H7 (cell line): ENCODE measurements around the gene DUSP8. TPM values are rescaled to one million over a fixed set of nuclear protein-coding genes. Genes with fewer than 3 reads are reported as not detected.

Experiments
- DNase-seq: peaks from one replicate; pipeline ENCODE4 v3.0.0; 2012
- H3K27me3 ChIP-seq: 2 replicates; pipeline ENCODE4 v1.6.0; 2011; ENCODE audit warnings: mild to moderate bottlenecking, low read length; ENCODE audit not compliant: control insufficient read depth, insufficient read depth
- H3K36me3 ChIP-seq: replicated peaks from 2 replicates; pipeline ENCODE4 v1.5.1; 2011; ENCODE audit warnings: low read length; ENCODE audit not compliant: control insufficient read depth, insufficient read depth
- H3K4me3 ChIP-seq: 2 replicates; pipeline ENCODE4 v1.5.1; 2011; ENCODE audit warnings: low read depth, mild to moderate bottlenecking, control low read depth, low read length, moderate library complexity; ENCODE audit not compliant: insufficient read depth
- total RNA-seq: library from RNA; depleted of rRNA; stranded (reverse); fragments of >200 nt; shearing (Covaris generic); gene quantifications from 2 replicates; pipeline ENCODE4 v1.2.3, GENCODE V29; 2014

Gene DUSP8
- total RNA-seq, 1 experiment from 2014 or later = 1.7 TPM

DNA sequence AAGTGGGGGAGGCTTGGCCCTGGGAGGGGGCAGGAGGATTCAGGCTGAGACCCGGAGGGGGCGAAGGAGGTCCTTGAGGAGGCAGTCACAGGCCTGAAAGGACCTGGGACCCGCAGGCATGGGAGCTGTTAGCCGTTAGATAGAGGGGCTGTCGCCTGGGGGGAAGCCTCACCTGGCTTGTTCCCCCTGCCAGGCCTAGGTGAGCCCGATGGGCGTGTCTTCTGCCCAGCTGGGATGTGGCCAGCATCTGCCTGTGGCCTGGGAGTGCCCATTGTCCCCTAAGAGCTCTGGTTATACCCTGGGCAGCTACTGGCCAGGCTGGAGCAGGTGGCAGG is 1.8 kb upstream of the DUSP8 start:
- H3K36me3 ChIP-seq = no peaks in the 10 kb centered on the region
- H3K4me3 ChIP-seq = peak overlapping the region; percentile 10; the same call in 1 of the 2 replicates
- DNase-seq = peak; percentile 83
- peaks cover 43% of the 10 kb centered on the region for H3K27me3 ChIP-seq

DNA sequence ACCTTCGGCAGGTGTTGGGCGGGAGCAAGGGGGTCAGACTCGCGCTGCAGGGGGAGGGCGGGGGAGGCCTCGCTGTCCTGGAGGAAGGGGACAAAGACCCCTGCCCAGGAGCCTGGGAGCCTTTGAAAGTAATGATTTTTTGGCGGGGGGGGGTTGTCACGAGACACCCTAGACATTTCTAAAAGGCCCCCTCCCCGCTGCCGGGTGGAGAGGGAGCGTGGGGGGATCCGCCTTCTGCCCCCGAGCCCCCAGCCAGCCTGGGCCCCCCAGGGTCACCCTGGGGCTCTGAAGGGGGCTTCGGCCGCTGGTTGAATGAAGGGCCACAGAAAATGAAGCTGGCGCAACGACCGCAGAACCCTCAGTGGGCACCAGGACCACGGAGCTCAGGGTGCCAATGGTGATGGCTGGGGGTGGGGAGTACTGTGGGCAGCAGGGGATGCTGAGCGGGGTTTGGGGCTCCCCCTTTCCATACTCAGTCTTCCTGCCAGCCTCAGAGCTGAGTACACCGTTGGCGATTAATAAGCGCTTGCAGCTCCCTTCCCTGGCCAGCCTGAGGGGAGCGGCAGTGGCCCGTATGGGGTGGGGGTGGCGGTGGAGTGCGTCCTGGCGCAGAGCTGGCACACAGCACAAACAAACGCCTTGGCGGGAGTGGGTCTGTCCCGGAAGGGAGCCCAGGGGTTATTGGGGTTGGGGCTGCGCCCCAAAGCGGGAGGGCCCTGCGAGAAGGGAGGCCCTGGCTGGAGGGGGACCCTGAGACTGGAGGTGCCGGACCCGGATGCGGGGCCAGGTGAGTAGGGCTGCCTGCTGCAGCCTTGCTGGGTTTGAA is 1.2 kb upstream of the DUSP8 start:
- H3K27me3 ChIP-seq = peaks cover 43% of the 10 kb centered on the region
- H3K4me3 ChIP-seq = peak overlapping the region; percentile 46; the same call in 1 of the 2 replicates
- peak; percentile 79 for DNase-seq
- no peaks in the 10 kb centered on the region for H3K36me3 ChIP-seq

DNA sequence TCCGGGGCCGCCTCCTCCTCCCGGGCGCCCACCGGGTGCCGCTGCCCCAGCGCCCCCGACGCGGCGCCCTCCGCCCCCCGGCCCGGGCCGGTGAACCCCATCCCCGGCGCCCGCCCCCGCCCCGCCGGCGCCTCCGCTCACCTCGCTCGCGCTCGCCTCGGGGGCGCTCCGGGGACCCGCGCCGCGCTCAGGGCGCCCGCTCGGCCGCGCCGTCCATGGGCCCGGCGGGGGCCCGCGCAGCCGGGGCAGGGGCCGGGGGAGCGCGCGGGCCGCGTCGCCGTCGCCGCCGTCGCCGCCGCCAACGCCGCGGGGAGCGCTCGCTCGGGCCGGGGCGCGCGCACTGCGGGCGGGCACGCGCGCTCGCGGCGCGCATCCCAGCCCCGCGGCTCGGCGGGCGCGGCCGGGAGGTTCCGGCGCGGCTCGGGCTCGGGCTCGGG is 293 bp downstream of the DUSP8 start:
- DNase-seq = no peak
- Histone ChIP-seq H3K27me3 (peaks cover 43% of the 10 kb centered on the region), H3K36me3 (no peaks in the 10 kb centered on the region), H3K4me3 (peak overlapping the region; percentile 45)

DNA sequence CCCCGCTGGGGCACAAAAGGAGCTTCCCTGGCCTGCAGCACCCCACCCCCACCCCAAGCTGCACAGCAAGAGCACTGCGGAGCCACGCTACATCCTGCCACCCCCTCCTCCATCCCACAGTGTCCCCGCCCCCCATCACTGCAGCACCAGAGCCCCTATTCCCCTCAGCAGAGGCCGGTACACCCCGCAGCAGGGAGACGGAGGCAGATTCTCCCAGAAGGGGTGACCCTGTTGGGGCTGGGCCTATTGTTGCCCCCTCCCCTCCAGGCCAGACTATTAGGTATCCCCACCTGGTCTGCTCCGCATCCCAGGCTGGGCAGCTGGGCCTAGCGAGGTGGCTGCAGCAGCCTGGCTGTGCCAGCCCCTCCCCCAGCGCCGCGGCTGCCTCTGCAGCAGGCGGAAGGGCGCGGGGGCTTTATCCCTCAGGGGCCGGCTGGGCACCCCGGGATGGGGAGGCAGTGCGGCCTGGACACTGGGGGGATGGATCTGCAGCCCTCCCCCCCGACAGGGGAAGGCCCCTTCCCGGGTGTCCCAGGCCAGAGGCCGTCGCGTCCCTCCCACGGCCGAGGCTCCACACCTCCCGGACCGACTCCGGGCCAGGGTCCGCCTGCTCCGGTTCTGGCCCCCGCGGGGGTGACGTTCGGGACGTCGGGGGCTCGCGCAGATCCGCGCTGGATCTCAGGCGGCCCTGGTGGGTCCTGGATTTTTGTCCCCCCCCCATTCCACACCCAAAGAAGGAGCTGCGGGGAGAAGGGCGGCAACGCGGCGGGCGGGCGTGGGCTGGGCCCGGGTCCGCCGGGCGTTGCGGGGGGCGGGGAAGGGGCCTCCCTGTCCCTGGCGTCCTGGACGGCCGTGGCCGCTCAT is 943 bp downstream of the DUSP8 start:
- Histone ChIP-seq H3K36me3 (no peaks in the 10 kb centered on the region), H3K4me3 (peak overlapping the region; percentile 45), H3K27me3 (peaks cover 43% of the 10 kb centered on the region)
- DNase-seq = peak; percentile 88

DNA sequence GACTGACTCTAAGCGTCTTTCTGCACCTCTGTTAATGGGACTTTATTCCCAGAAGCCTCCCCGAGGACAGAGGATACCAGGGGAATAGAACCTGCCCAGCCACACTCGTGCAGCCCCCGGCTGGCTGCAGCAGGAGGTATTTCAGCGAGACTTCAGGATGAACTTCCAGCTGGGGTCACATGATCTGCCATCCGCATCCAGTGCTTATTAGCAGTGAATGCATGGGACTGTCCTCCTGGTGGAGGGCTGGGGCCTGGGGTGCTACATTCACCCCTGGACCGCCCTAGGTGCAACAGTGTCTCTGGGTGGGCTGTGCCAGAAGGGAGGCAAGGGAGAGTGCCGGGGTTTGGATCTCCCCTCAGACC is 1.6 kb downstream of the DUSP8 start:
- Histone ChIP-seq H3K27me3 (peaks cover 43% of the 10 kb centered on the region), H3K4me3 (no peak overlapping the region), H3K36me3 (no peaks in the 10 kb centered on the region)
- DNase-seq = no peak

DNA sequence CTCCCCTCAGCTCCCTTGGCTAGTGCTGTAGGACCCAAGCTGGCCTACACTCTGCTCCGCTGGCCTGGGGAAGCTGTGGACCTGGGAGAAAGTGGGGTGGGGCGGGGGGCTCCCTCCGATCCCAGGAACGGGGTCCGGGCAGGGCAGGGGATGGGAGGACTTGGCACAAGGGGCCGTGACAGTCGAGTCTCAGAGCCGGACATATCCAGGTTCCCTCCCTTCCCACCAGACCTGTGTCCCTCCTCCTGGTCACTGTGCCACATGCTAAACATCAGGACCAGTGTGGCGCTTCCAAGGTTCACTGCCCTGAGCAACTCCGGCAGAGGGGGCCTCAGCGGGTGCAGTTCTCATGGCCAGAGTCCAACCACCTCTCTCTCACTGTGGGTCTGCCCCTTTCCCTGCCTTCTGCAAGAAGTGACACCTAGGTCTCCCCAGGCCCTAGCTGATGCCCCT is 2.0 kb downstream of the DUSP8 start:
- Histone ChIP-seq H3K36me3 (no peaks in the 10 kb centered on the region), H3K4me3 (no peak overlapping the region), H3K27me3 (peaks cover 41% of the 10 kb centered on the region)
- DNase-seq = peak; percentile 37

DNA sequence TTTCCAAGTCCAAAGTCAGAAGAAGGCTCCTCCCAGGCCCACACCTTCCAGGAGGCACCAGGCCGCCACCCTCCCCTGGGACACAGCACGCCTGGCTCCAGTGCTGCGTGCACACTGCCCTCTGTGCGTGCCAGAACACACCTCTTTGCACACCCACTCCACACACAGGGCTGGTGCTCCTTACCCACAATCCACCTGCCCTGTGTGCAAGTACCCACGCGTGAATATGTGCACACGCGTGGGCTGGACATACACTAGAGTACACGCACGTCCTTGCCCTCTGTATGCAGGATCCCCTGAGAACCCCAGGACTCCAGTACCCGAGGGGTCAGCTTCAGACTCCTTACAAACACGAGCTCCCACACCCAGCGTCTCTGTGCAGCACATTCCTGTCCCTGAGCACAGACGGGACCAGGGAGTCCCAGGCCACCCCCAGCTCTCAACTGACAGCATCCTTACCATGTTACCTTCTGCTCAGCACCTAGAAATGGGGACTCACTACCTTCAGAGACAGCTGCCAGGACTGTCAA is 2.8 kb downstream of the DUSP8 start:
- Histone ChIP-seq H3K4me3 (no peak overlapping the region), H3K27me3 (peaks cover 35% of the 10 kb centered on the region), H3K36me3 (no peaks in the 10 kb centered on the region)
- DNase-seq = peak; percentile 32

DNA sequence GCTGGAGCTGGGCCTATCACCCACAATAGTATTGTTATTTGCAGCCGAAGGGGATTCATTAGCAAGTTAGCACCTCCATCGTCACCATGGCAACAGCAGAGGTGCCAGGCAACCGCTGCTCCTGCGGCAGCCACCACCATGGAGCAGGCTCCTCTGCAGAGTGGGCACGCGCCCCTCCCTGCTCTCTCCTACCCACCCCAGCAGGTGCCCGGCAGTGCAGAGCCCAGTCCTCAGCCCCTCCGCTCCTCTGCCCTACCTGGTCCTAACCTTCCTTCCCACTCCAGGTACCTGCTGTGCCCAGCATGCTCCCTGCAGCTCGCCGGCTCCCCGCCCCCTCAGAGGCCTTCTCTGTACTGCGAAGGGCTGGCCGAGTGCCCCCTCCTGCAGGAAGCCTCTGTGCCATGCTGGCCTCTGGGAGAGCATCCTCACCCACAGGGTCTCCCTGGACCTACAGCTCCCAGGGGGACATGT is 3.6 kb downstream of the DUSP8 start:
- H3K27me3 ChIP-seq = peaks cover 27% of the 10 kb centered on the region
- H3K4me3 ChIP-seq = no peak overlapping the region
- DNase-seq = peak; percentile 90
- H3K36me3 ChIP-seq = no peaks in the 10 kb centered on the region

DNA sequence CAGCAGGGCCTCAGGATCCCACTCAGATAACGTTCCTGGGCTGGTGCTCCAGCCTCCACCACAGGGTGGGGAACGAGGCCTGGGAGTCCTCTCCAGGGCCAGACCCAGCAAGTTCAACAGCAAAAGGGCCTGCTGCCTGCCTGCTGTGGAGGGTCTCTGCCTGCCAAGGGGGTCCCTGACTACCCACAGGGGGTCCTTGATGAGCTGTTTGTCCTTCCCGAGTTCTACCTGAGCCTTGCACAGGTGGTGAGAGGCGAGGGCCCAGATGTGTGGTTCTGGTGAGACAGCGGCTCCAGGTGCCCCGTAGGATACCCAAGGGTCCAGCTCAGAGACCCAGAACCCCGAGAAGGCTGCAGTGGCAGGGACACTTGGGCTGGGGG is 4.4 kb downstream of the DUSP8 start:
- peak; percentile 42 for DNase-seq
- Histone ChIP-seq H3K4me3 (no peak overlapping the region), H3K27me3 (peaks cover 19% of the 10 kb centered on the region)

DNA sequence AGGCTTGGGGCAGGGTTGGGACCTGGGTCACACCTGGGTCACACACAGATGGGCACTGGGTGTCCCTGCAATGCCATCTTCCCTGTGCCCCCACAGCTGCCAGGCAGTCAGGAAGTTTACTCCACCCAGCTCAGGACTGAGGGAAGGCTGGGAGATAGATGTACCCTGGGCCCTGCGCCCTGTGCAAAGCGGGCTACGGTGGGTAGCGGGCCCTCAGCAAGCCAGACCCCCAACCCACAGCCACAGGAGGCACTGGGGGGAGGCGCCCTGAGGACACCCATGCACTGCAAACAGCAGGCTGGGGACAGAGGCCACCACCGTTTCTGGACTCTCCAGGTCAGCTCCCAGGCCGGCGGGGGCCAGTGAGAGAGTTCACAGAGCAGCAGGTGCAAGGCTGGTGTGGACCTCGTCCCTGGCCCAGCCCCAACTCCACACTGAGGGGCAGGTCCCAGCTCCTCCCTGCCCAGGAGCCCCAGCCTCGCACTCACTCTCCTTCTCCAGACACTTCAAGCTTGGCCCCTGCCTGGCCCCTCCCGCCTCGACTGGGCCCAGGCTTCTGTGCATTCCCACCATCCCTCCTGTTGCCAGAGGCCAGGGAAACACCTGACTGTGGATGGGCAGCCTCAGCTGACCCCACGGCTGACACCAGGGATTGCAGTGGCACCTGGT is 4.9 kb downstream of the DUSP8 start:
- Histone ChIP-seq H3K27me3 (peaks cover 15% of the 10 kb centered on the region), H3K4me3 (no peak overlapping the region), H3K36me3 (no peaks in the 10 kb centered on the region)
- peak; percentile 44 for DNase-seq

More for the DNA sequence above, 4.4 kb downstream of the DUSP8 start:
- H3K36me3 ChIP-seq = no peaks in the 10 kb centered on the region

DNA sequence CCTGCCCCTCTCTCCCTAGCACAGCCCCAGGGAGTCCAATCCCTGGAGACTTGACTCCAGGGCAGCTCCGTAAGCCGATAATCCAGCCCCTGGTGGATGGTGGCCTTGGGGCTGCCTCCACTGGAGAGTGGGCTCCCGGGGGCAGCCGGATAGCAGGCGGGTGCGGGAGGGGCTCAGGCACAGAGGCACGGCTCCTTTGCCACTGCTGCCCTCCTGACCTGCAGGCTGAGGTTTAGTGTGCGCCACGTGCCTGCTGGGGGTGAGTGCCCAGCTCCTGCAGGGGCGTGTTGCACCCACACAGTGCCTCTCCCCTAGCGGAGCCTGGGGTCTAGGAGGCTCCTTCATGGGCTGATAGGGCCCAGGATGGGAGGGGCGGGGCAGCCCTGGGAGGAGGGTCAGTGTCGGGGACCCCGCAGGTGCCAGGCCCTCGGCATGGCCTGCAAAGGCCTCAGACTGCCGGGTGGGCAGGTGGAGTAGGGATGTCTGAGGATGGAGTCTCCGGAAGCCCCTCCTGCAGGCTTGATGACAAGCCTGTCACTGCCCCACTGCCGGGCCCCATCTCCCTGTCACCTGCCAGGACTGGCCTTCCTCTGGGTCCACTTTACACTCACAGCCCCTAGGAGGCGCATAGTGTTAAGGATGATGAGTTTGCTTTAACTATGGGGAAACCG is 5.6 kb downstream of the DUSP8 start:
- peaks cover 15% of the 10 kb centered on the region for H3K27me3 ChIP-seq

DNA sequence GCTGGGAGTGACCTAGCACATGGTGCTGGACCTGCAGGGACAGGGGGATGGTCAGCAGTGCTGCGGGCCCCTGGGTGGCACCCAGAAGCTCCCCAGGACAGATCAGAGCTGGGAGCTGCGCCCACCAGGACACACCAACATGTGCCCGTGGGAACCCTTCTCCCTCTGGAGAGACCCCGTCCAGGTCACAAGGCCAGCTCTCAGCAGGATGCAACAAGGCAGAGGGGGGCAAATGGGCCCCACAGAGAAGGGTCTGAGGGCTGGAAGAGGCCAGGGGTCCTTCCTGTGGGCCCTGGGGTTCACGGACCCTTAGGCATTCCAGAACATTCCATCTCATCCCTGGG is 6.2 kb downstream of the DUSP8 start:
- no peaks in the 10 kb centered on the region for H3K36me3 ChIP-seq
- peaks cover 9% of the 10 kb centered on the region for H3K27me3 ChIP-seq
- no peak overlapping the region for H3K4me3 ChIP-seq
- peak; percentile 40 for DNase-seq

More for the DNA sequence above, 5.6 kb downstream of the DUSP8 start:
- no peak overlapping the region for H3K4me3 ChIP-seq
- peak; percentile 61 for DNase-seq
- no peaks in the 10 kb centered on the region for H3K36me3 ChIP-seq

DNA sequence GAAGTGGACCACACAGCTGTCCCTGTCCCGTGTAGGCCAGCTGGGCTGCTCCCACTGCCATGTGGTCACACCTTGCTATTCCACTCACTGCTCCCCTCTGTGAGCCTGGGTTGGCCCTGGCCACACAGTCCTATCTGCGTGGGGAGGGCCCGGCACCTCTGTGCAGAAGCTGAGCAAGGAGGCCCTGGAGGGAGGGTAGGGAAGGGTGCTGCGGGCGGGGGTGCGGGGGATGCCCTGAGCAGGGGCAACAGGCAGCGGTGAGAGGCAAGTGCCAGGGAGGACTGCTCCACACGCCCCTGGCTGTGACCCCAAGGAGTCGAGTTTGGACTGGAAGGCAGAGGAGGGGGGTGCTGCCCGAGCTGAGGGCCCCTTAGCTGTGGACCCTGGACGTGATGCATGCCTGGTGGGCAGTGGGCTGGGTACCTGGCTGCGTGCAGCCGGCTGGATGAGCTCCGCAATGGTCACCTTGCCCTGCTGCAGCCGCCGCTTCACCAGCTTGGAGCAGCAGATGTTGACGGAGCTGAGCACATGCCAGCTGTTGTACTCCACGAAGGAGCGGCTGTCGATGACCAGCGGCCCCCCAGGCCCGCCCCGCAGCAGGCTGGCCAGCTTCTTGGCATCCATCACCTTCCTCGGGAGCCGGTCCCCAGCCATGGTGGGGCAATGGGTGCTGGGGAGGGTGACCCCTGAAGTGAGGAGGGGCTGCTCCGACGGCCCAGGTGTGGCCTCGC is 6.7 kb downstream of the DUSP8 start:
- H3K4me3 ChIP-seq = no peak overlapping the region
- peaks cover 5% of the 10 kb centered on the region; the same call in 1 of the 2 replicates for H3K27me3 ChIP-seq
- no peaks in the 10 kb centered on the region for H3K36me3 ChIP-seq
- peak; percentile 63 for DNase-seq
